GM12878 (cell line): ENCODE measurements around the gene SLC24A3. TPM values are rescaled to one million over a fixed set of nuclear protein-coding genes. Genes with fewer than 3 reads are reported as not detected.

Experiments used
- ATAC-seq: fragments of 200-7000 bp; cut with Tn5 transposase; 3 replicates; pipeline ENCODE4 v1.9.1; 2020; ENCODE audit warnings: mild to moderate bottlenecking, moderate library complexity
- BruUV-seq: library from RNA; stranded (reverse); fragments of 400-500 nt; replicated peaks from 2 replicates; lab custom pipeline; 2021; lab: Mats Ljungman, UMichigan
- CTCF ChIA-PET: fragments of 300-600 bp; sonication (Branson Sonifier 250); formaldehyde crosslinking; extraction: SDS; loops from one replicate; lab custom pipeline; 2021; ENCODE audit warnings: inconsistent platforms; lab: Yijun Ruan, JAX
- POLR2A ChIA-PET: fragments of 350-600 bp; formaldehyde crosslinking; extraction: SDS; loops from one replicate; lab custom pipeline; 2021; ENCODE audit warnings: inconsistent platforms; lab: Charles Lee
- RAD21 ChIA-PET: fragments of 300-600 bp; sonication (Branson Sonifier 250); formaldehyde crosslinking; loops from one replicate; lab custom pipeline; 2023; ENCODE audit warnings: antibody characterized with exemption; ENCODE audit not compliant: unreplicated experiment; lab: Charles Lee
- SMC1A ChIA-PET: fragments of 300-600 bp; sonication (Branson Sonifier 250); formaldehyde crosslinking; loops from one replicate; lab custom pipeline; 2023; ENCODE audit not compliant: unreplicated experiment, uncharacterized antibody; lab: Charles Lee
- DNase-seq: peaks from one replicate; pipeline ENCODE4 v3.0.0-alpha.2; 2011; ENCODE audit warnings: low read depth, low spot score
- FAIRE-seq: peaks from 3 replicates; lab custom pipeline; 2011; peaks lifted over from hg19 to GRCh38; lab: Jason Lieb, UNC
- H2AFZ ChIP-seq: 2 replicates; pipeline ENCODE4 v1.6.0; 2011; ENCODE audit warnings: low read depth, low read length, control low read depth; ENCODE audit not compliant: control insufficient read depth
- H3K27ac ChIP-seq: 2 replicates; pipeline ENCODE4 v1.5.1; 2011; ENCODE audit warnings: control low read depth; ENCODE audit not compliant: control insufficient read depth, insufficient read depth
- H3K27me3 ChIP-seq, 2 experiments: replicated peaks in 1 of 2; 2 replicates each; pipeline versions ENCODE4 v1.6.0 to v1.6.1; 2011; ENCODE audit warnings: low read length in 1 of 2; ENCODE audit not compliant: control insufficient read depth in 2 of 2, insufficient read depth in 2 of 2
- H3K36me3 ChIP-seq, 2 experiments: 2 replicates each; pipeline ENCODE4 v1.5.1; 2011; ENCODE audit warnings: low read length in 1 of 2; ENCODE audit not compliant: control insufficient read depth in 2 of 2, insufficient read depth in 2 of 2
- H3K4me1 ChIP-seq: 2 replicates; pipeline ENCODE4 v1.6.1; 2011; ENCODE audit warnings: mild to moderate bottlenecking, low read length, moderate library complexity, mixed read lengths; ENCODE audit not compliant: control insufficient read depth, insufficient read depth
- H3K4me2 ChIP-seq: 2 replicates; pipeline ENCODE4 v1.6.0; 2011; ENCODE audit warnings: control low read depth; ENCODE audit not compliant: control insufficient read depth, insufficient read depth
- H3K4me3 ChIP-seq: fragments of 200-600 bp; sonication (generic); 2 replicates; pipeline ENCODE4 v1.5.1; 2016
- H3K79me2 ChIP-seq: 2 replicates; pipeline ENCODE4 v1.6.0; 2011; ENCODE audit warnings: low read length; ENCODE audit not compliant: control insufficient read depth, insufficient read depth
- H3K9ac ChIP-seq: 2 replicates; pipeline ENCODE4 v1.8.0; 2011; ENCODE audit warnings: low read length, control low read depth, mixed read lengths; ENCODE audit not compliant: control insufficient read depth, insufficient read depth
- H3K9me3 ChIP-seq: replicated peaks from 3 replicates; pipeline ENCODE4 v1.5.1; 2011; ENCODE audit warnings: mild to moderate bottlenecking, low read length; ENCODE audit not compliant: control insufficient read depth, insufficient read depth
- H4K20me1 ChIP-seq: 2 replicates; pipeline ENCODE4 v1.6.0; 2011; ENCODE audit not compliant: control insufficient read depth, insufficient read depth
- BCL11A ChIP-seq: IDR thresholded peaks from 2 replicates; pipeline ENCODE4 v1.6.1; 2011; ENCODE audit warnings: low read depth, low read length
- BRCA1 ChIP-seq: IDR thresholded peaks from 2 replicates; pipeline ENCODE4 v1.6.1; 2011; ENCODE audit warnings: low read depth, low read length, improper control_type of control experiment
- CHD4 ChIP-seq: fragments of 200-600 bp; sonication (generic); IDR thresholded peaks from 2 replicates; pipeline ENCODE4 v1.6.1; 2016; ENCODE audit warnings: mild to moderate bottlenecking
- ESRRA ChIP-seq: IDR thresholded peaks from 2 replicates; pipeline ENCODE4 v1.6.1; 2012; ENCODE audit warnings: mild to moderate bottlenecking, low read length, improper control_type of control experiment
- EZH2 ChIP-seq: IDR thresholded peaks from 2 replicates; pipeline ENCODE4 v1.6.1; 2012; ENCODE audit warnings: low read depth, mild to moderate bottlenecking, control low read depth, inconsistent platforms, low read length, borderline replicate concordance; ENCODE audit not compliant: control insufficient read depth
- KLF5 ChIP-seq: fragments of 450-650 bp; IDR thresholded peaks from 2 replicates; pipeline ENCODE4 v1.6.1; 2014; ENCODE audit warnings: mild to moderate bottlenecking; ENCODE audit not compliant: partially characterized antibody
- LARP7 ChIP-seq: fragments of 450-650 bp; IDR thresholded peaks from 2 replicates; pipeline ENCODE4 v1.6.1; 2017; ENCODE audit warnings: mild to moderate bottlenecking
- POLR2AphosphoS5 ChIP-seq: IDR thresholded peaks from 2 replicates; pipeline ENCODE4 v1.6.1; 2011; ENCODE audit warnings: mild to moderate bottlenecking, low read length, inconsistent platforms
- SMAD5 ChIP-seq: IDR thresholded peaks from 2 replicates; pipeline ENCODE4 v1.6.1; 2016; ENCODE audit warnings: antibody characterized with exemption, low read depth
- SUPT20H ChIP-seq: IDR thresholded peaks from 2 replicates; pipeline ENCODE4 v1.6.1; 2011; ENCODE audit warnings: low read depth, mild to moderate bottlenecking, low read length, moderate library complexity, borderline replicate concordance; ENCODE audit not compliant: control insufficient read depth
- TARDBP ChIP-seq: IDR thresholded peaks from 2 replicates; pipeline ENCODE4 v1.6.1; 2016; ENCODE audit warnings: borderline replicate concordance
- TCF7 ChIP-seq: IDR thresholded peaks from 2 replicates; pipeline ENCODE4 v1.6.1; 2014; ENCODE audit warnings: antibody characterized with exemption, borderline replicate concordance
- in situ Hi-C: fragments of 300-500 bp; cut with MboI; formaldehyde crosslinking; loops from 9 replicates; pipeline ENCODE4 v1.14.3; 2018; ENCODE audit warnings: mixed read lengths
- intact Hi-C: fragments of 100-400 bp; cut with micrococcal nuclease; formaldehyde crosslinking; loops from one replicate; pipeline ENCODE4 v1.14.2; 2022; ENCODE audit not compliant: unreplicated experiment
- polyA plus RNA-seq, 11 experiments: library from polyadenylated mRNA; depleted of rRNA in 4 of 11; unstranded in 6 of 11; stranded (reverse) in 5 of 11; fragments of >200 nt; fragmentation: Nextera tagmentation in 4 of 11; fragmentation: Illumina TruSeq in 1 of 11; extraction: Ambion mirVana in 4 of 11; extraction: Trizol in 1 of 11; gene quantifications; 1 replicate in 1 of 11; 2 replicates in 10 of 11; pipeline versions ENCODE4 v1.2.1 to v1.2.3, GENCODE V29; 2011 to 2016; ENCODE audit warnings: inconsistent platforms in 2 of 11, missing spikeins in 2 of 11, low read depth in 1 of 11
- total RNA-seq, 4 experiments: library from RNA; depleted of rRNA in 3 of 4; stranded (reverse); fragments of >200 nt in 3 of 4; fragmentation: Illumina TruSeq in 1 of 4; extraction: Trizol in 1 of 4; gene quantifications; 2 replicates each; pipeline versions ENCODE4 v1.2.1 to v1.2.3, GENCODE V29; 2013 to 2021
- TF ChIP-seq, protein P1 (sequence below): fragments of 450-650 bp; IDR thresholded peaks from 2 replicates; pipeline ENCODE4 v1.6.1; 2016; ENCODE audit warnings: mild to moderate bottlenecking, moderate library complexity, borderline replicate concordance
- TF ChIP-seq, protein P2 (sequence below): fragments of 150-350 bp; IDR thresholded peaks from 2 replicates; pipeline ENCODE4 v1.6.1; 2016; ENCODE audit warnings: low read depth, low read length
- TF ChIP-seq, protein P3 (sequence below): fragments of 450-650 bp; IDR thresholded peaks from 2 replicates; pipeline ENCODE4 v1.6.1; 2014; ENCODE audit warnings: mild to moderate bottlenecking
- TF ChIP-seq, protein P4 (sequence below): IDR thresholded peaks from 2 replicates; pipeline ENCODE4 v1.6.1; 2011; ENCODE audit warnings: borderline replicate concordance, low read depth, mild to moderate bottlenecking, moderate library complexity, mixed read lengths, low read length; ENCODE audit not compliant: insufficient read depth; ENCODE audit errors: extremely low read length

Gene SLC24A3
- total and polyA plus RNA-seq, 10 of the 15 experiments (the other 5 are each of a cell fraction or from before 2014, with no cell fraction given), result 0.04 TPM; not detected in 9

DNA sequence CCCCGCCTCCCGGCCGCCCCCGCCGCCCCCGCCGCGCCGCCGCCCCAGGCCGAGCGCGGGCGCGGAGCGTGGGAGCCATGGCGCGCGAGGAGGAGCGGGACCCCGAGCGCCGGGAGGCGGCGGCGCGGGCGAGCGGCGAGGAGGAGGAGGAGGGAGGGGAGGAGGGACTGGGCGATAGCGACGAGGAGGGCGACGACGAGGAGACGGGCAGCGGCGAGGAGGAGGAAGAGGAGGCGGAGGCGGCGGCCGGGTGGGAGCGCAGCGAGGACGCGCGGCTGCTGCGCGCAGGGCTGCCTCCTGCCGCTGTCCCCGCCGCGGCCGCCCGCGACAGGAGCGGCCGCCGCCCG lies at the start of gene SLC24A3 (continued):
- TF ChIP-seq, protein P1, sequence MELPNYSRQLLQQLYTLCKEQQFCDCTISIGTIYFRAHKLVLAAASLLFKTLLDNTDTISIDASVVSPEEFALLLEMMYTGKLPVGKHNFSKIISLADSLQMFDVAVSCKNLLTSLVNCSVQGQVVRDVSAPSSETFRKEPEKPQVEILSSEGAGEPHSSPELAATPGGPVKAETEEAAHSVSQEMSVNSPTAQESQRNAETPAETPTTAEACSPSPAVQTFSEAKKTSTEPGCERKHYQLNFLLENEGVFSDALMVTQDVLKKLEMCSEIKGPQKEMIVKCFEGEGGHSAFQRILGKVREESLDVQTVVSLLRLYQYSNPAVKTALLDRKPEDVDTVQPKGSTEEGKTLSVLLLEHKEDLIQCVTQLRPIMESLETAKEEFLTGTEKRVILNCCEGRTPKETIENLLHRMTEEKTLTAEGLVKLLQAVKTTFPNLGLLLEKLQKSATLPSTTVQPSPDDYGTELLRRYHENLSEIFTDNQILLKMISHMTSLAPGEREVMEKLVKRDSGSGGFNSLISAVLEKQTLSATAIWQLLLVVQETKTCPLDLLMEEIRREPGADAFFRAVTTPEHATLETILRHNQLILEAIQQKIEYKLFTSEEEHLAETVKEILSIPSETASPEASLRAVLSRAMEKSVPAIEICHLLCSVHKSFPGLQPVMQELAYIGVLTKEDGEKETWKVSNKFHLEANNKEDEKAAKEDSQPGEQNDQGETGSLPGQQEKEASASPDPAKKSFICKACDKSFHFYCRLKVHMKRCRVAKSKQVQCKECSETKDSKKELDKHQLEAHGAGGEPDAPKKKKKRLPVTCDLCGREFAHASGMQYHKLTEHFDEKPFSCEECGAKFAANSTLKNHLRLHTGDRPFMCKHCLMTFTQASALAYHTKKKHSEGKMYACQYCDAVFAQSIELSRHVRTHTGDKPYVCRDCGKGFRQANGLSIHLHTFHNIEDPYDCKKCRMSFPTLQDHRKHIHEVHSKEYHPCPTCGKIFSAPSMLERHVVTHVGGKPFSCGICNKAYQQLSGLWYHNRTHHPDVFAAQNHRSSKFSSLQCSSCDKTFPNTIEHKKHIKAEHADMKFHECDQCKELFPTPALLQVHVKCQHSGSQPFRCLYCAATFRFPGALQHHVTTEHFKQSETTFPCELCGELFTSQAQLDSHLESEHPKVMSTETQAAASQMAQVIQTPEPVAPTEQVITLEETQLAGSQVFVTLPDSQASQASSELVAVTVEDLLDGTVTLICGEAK, result no peak
- TF ChIP-seq KLF5, result no peak

DNA sequence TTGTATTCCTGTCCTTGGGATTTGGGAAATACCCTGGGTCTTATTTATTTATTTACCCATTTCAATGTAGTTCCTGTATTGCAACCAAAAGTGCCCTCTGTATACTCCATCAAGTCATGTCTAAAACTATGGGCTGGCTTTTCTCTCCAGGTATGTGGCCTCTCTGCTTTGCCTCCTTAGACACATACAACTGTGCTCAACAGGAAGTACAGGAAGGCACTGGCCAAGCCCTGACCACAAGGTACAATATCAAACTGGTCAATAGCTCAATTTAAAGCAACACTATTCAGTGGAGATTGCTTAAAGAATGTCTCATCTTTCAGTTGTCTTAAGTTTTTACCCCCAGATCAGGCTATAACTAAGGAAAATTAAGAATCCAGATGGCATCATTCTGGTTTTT lies 42.3 kb upstream of the SLC24A3 start:
- H3K4me3 ChIP-seq, result no peak overlapping the region
- H3K36me3 ChIP-seq, result no peaks in the 10 kb centered on the region
- H3K79me2 ChIP-seq, result no peaks in the 10 kb centered on the region
- intact Hi-C loops, result no loop called here
- in situ Hi-C loops, result no loop called here
- no peaks in the 10 kb centered on the region for H3K4me1 ChIP-seq
- no peaks in the 10 kb centered on the region; the same call in 2 of the 3 replicates for H3K9me3 ChIP-seq
- H4K20me1 ChIP-seq, result no peaks in the 10 kb centered on the region
- ChIA-PET CTCF (no interaction called here), SMC1A (interaction anchor here (1.4 kb wide), 1 partner anchor 10 kb away, joined by 3 read pairs; no protein-coding TSS in a partner anchor), RAD21 (no interaction called here), POLR2A (no interaction called here)
- H3K9ac ChIP-seq, result no peak overlapping the region
- no peak overlapping the region for H2AFZ ChIP-seq
- H3K4me2 ChIP-seq, result no peak overlapping the region
- no TSS peak for BruUV-seq
- H3K27me3 ChIP-seq, result no peaks in the 10 kb centered on the region
- DNase-seq (no peak), ATAC-seq (no peak), FAIRE-seq (no peak)
- H3K27ac ChIP-seq, result no peak overlapping the region
- TF ChIP-seq TCF7 (no peak), SUPT20H (no peak), BCL11A (no peak), CHD4 (no peak), ESRRA (no peak), SMAD5 (no peak), EZH2 (no peak), TARDBP (no peak), BRCA1 (no peak), POLR2AphosphoS5 (no peak), LARP7 (no peak)
- TF ChIP-seq, protein P2, sequence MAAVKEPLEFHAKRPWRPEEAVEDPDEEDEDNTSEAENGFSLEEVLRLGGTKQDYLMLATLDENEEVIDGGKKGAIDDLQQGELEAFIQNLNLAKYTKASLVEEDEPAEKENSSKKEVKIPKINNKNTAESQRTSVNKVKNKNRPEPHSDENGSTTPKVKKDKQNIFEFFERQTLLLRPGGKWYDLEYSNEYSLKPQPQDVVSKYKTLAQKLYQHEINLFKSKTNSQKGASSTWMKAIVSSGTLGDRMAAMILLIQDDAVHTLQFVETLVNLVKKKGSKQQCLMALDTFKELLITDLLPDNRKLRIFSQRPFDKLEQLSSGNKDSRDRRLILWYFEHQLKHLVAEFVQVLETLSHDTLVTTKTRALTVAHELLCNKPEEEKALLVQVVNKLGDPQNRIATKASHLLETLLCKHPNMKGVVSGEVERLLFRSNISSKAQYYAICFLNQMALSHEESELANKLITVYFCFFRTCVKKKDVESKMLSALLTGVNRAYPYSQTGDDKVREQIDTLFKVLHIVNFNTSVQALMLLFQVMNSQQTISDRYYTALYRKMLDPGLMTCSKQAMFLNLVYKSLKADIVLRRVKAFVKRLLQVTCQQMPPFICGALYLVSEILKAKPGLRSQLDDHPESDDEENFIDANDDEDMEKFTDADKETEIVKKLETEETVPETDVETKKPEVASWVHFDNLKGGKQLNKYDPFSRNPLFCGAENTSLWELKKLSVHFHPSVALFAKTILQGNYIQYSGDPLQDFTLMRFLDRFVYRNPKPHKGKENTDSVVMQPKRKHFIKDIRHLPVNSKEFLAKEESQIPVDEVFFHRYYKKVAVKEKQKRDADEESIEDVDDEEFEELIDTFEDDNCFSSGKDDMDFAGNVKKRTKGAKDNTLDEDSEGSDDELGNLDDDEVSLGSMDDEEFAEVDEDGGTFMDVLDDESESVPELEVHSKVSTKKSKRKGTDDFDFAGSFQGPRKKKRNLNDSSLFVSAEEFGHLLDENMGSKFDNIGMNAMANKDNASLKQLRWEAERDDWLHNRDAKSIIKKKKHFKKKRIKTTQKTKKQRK, result no peak
- TF ChIP-seq, protein P3, sequence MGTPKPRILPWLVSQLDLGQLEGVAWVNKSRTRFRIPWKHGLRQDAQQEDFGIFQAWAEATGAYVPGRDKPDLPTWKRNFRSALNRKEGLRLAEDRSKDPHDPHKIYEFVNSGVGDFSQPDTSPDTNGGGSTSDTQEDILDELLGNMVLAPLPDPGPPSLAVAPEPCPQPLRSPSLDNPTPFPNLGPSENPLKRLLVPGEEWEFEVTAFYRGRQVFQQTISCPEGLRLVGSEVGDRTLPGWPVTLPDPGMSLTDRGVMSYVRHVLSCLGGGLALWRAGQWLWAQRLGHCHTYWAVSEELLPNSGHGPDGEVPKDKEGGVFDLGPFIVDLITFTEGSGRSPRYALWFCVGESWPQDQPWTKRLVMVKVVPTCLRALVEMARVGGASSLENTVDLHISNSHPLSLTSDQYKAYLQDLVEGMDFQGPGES, result no peak
- TF ChIP-seq, protein P4, sequence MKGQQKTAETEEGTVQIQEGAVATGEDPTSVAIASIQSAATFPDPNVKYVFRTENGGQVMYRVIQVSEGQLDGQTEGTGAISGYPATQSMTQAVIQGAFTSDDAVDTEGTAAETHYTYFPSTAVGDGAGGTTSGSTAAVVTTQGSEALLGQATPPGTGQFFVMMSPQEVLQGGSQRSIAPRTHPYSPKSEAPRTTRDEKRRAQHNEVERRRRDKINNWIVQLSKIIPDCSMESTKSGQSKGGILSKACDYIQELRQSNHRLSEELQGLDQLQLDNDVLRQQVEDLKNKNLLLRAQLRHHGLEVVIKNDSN, result no peak
